Measurements from ENCODE around the gene SCN1A. TPM values are rescaled to one million over a fixed set of nuclear protein-coding genes. Genes with fewer than 3 reads are reported as not detected.

Gene SCN1A
- total RNA-seq, 1 donor from 2014 or later, result 1.9 TPM

- Mint-ChIP-seq H3K9me3 (no peaks in the 10 kb centered on the region), H3K4me1 (peaks cover 25% of the 10 kb centered on the region), H3K36me3 (no peaks in the 10 kb centered on the region), H3K4me3 (no peak overlapping the region), H3K27me3 (ENCODE audit: low read depth) (peaks cover 15% of the 10 kb centered on the region), H3K27ac (no peak overlapping the region)
- no peak for DNase-seq (ENCODE audit: low spot score in 2 of 2, unreplicated experiment in 2 of 2)
- TF ChIP-seq CTCF (IDR thresholded peaks at IDR 0.05; ENCODE audit: unreplicated experiment), result no peak
These were observed 1.7 kb downstream of the SCN1A start for GRCh38 chr2:166126007-166126639.

DNA sequence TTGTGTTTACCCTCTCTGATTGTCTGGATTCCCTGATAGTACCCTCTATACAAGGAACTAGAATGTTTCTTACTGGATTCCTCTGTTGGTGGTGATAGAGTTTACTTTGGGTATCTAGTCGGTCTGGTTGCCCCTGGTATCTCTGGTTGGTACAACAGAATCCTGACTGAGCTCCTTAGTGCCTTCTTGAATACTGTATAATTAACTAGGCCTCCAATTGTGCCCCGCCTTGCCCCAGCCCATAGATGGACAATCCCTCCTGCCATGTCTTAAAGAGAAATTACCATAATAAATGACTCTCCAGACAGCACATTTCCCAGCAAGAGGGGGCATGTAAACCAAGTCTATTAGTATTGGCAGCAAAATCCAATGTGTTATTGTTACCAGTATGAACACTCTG lies 2.3 kb downstream of the SCN1A start:
- no peak overlapping the region for H3K4me3 Mint-ChIP-seq
- TF ChIP-seq CTCF (IDR thresholded peaks at IDR 0.05; ENCODE audit: unreplicated experiment), result no peak

GRCh38 chr2:166118180-166118579 lies 9.6 kb downstream of the SCN1A start:
- Mint-ChIP-seq H3K36me3 (no peaks in the 10 kb centered on the region), H3K9me3 (no peaks in the 10 kb centered on the region), H3K27ac (no peak overlapping the region), H3K4me1 (no peaks in the 10 kb centered on the region), H3K27me3 (ENCODE audit: low read depth) (peaks cover 1% of the 10 kb centered on the region), H3K4me3 (no peak overlapping the region)
- no peak for DNase-seq (ENCODE audit: low spot score in 2 of 2, unreplicated experiment in 2 of 2)
- no peak for TF ChIP-seq CTCF (IDR thresholded peaks at IDR 0.05; ENCODE audit: unreplicated experiment)

More for the DNA sequence above, 2.3 kb downstream of the SCN1A start:
- Mint-ChIP-seq H3K4me1 (peaks cover 23% of the 10 kb centered on the region), H3K36me3 (no peaks in the 10 kb centered on the region), H3K27ac (no peak overlapping the region), H3K9me3 (no peaks in the 10 kb centered on the region), H3K27me3 (ENCODE audit: low read depth) (peaks cover 14% of the 10 kb centered on the region)
- no peak for DNase-seq (ENCODE audit: low spot score in 2 of 2, unreplicated experiment in 2 of 2)

- Mint-ChIP-seq H3K36me3 (no peaks in the 10 kb centered on the region), H3K4me1 (no peaks in the 10 kb centered on the region), H3K27me3 (ENCODE audit: low read depth) (peaks cover under 1% of the 10 kb centered on the region), H3K9me3 (no peaks in the 10 kb centered on the region), H3K4me3 (no peak overlapping the region), H3K27ac (no peak overlapping the region)
- DNase-seq (ENCODE audit: low spot score in 2 of 2, unreplicated experiment in 2 of 2), result no peak
- TF ChIP-seq CTCF (IDR thresholded peaks at IDR 0.05; ENCODE audit: unreplicated experiment), result no peak
These were observed 10.3 kb downstream of the SCN1A start for GRCh38 chr2:166117491-166117890.

GRCh38 chr2:166115589-166115988 lies 12.2 kb downstream of the SCN1A start:
- Mint-ChIP-seq H3K36me3 (no peaks in the 10 kb centered on the region), H3K27ac (no peak overlapping the region), H3K27me3 (ENCODE audit: low read depth) (no peaks in the 10 kb centered on the region), H3K4me1 (no peaks in the 10 kb centered on the region), H3K4me3 (no peak overlapping the region), H3K9me3 (peaks cover 4% of the 10 kb centered on the region)
- TF ChIP-seq CTCF (IDR thresholded peaks at IDR 0.05; ENCODE audit: unreplicated experiment), result no peak
- DNase-seq (ENCODE audit: low spot score in 2 of 2, unreplicated experiment in 2 of 2), result no peak

GRCh38 chr2:166112193-166112605 lies 15.6 kb downstream of the SCN1A start:
- H3K36me3 Mint-ChIP-seq, result no peaks in the 10 kb centered on the region
- DNase-seq (ENCODE audit: low spot score in 2 of 2, unreplicated experiment in 2 of 2), result no peak
- H3K4me3 Mint-ChIP-seq, result no peak overlapping the region
- H3K9me3 Mint-ChIP-seq, result peaks cover 8% of the 10 kb centered on the region
- no peaks in the 10 kb centered on the region for H3K27me3 Mint-ChIP-seq (ENCODE audit: low read depth)
- H3K4me1 Mint-ChIP-seq, result no peaks in the 10 kb centered on the region
- H3K27ac Mint-ChIP-seq, result no peak overlapping the region
- no peak for TF ChIP-seq CTCF (IDR thresholded peaks at IDR 0.05; ENCODE audit: unreplicated experiment)

All from mesothelial cell of epicardium (in vitro differentiated cells).